Measurements from ENCODE around the gene ECE2.

The ECE2 gene

DNA sequence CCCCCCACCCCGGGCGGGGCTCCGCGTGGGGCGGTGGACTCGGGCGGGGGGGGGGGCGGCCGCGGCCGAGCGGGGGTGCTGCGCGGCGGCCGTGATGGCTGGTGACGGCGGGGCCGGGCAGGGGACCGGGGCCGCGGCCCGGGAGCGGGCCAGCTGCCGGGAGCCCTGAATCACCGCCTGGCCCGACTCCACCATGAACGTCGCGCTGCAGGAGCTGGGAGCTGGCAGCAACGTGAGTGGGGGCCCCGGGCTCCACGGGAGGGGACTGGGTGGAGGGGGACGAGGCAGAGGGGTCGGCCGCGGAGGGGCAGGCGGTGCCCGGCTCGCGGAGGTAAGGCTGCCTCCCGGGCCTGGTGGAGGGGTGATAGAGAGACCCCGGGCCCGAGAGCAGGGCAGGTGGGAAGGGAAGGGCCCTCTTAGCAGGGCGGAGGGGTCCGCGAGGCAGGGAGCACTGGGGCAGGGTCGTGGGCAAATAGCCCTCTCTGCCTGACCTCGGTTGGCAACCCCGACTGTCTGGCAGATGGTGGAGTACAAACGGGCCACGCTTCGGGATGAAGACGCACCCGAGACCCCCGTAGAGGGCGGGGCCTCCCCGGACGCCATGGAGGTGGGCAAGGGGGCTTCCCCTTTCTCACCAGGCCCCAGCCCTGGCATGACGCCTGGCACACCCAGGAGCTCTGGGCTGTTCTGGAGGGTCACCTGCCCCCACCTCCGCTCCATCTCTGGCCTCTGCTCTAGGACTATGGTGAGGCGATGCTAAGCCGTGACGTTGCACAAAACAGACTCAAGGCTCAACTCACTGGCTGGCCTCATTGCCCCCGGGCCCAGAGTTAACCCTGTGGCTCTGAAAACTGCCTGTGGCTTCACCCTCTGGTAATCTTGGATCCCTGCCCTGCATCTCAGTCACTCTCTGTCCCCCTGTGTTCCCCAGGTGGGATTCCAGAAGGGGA lies at the start of gene ECE2:
ECE2 (plus strand) TSS at position 62 of the 950 bp plus-strand sequence; CDS start at position 194, 132 bp downstream.
- DNase-seq = no peak

GRCh38 chr3:184227481-184227935 lies 48.3 kb upstream of the ECE2 start:
- no peak for DNase-seq

GRCh38 chr3:184228376-184229137 lies 47.3 kb upstream of the ECE2 start:
- no peak for DNase-seq

DNA sequence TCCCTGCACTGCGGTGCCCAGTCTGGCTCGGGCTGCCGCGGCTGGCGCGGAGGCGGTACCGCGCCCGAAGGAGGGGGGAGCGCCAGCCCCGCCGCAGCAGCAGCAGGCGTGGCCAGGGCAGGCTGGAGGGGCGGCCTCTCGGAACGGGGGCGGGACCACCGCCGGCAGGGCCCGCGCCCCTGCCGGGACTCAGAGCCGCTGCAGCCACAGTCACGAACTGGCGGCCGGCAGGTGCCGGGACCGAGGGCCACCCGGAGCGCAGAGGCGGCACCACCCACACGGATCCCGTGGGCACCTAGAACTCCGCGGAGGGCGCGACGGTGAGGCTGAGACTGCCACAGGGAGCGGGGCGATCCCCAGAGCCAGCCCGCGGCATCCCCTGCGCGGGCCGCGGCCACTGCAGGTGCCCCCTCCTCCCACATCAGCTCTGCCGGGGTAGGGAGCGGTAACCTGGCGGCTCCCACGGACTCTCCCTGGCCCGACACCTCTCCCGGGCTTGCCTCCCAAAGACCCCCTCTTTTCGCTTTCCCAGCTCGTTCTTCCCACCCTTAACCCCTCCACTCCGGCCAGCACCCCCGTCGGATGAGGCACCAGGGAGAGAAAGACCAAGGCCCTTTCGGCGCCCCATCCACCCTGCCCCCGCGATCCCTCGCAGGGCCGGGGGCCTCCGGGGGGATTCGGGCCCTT lies 46.3 kb upstream of the ECE2 start, which contains the start of gene VWA5B2:
VWA5B2 (plus strand) TSS at position 192 of the 687 bp plus-strand sequence. CDS start 944 bp downstream, outside the sequence.
- DNase-seq = peak; percentile 68

- no peak for DNase-seq
Measured at GRCh38 chr3:184230081-184230602, 45.7 kb upstream of the ECE2 start.

- DNase-seq = peak; percentile 60
Measured at GRCh38 chr3:184230603-184231528, 45.0 kb upstream of the ECE2 start.

DNA sequence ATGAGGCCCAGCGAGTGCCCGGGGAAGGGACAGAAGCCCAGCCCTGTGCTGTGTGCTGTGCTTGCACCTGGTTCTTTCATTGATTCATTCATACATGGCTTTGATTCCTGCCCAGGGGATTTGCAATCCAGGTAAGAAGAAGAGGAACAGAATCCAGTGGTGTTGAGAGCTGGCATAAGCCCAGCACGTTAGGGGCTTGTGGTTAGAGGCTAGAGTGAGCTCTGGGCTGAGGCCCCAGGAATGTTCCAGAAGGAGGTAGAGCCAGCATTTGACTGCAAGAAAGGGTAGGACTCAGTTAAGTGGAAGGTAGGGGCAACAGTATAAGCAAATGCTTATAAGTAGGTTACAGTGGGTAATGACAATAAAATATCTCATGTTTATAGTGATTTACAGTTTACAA lies 44.2 kb upstream of the ECE2 start:
- peak; percentile 30 for DNase-seq

DNA sequence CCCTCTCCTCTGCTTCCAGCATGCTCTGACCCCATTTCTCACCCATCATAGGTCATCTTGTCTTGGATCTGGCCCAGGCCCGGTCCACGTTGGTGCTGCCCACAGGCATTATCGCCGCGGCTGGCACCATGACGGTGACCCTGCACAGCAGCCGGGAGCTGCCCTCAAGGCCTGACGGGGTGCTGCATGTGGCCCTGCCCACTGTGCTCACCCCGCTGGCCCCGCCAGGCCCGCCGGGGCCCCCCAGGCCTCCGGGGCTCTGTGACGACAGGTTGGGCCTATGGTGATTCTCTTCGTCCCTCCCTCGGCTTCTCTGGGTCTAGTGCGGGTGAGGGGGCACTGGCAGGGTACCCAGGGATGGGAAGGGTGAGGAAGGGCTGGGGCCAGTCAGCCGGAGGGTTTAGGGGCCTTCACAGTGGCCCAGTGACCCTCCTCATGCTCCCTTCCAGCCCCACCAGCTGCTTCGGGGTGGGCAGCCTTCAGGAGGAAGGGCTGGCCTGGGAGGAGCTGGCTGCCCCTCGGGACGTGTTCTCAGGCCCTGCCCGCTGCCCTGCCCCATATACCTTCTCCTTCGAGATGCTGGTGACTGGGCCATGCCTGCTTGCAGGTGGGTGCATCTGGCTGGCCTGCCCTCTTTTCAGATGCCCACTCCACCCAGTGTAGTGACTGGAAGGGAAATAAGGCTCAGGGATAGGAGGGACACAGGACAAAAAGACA lies 42.5 kb upstream of the ECE2 start:
- no peak for DNase-seq

- DNase-seq = no peak
Measured at GRCh38 chr3:184234224-184234623, 41.6 kb upstream of the ECE2 start.

DNA sequence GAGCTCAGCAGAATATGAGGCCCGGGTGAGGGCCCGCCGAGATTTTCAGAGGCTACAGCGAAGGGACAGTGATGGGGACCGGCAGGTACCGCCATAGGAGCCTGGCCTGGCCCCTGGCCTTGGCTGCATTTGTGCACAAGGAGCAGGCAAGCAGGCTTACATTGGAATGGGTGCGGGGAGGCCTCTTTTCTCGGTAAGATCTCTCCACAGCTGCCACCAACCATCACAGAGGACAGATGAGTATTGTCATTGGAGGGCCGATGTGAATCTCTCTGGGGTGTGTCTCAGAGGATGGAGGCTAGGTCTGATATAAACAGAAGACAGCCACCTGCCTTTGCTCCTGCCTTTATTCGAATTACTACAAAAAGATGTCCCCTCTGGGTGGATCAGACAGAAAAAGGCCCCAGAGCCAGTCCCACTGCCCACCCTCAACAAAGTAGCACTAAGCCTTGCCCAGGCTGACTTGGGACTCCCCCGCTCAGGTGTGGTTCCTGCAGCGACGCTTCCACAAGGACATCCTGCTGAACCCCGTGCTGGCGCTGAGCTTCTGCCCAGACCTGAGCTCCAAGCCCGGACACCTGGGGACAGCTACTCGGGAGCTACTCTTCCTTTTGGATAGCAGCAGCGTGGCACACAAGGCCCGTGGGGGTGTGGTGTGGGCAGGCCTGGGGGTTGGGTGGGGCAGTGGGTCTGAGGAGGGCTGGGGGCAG lies 41.0 kb upstream of the ECE2 start:
- DNase-seq = no peak

DNA sequence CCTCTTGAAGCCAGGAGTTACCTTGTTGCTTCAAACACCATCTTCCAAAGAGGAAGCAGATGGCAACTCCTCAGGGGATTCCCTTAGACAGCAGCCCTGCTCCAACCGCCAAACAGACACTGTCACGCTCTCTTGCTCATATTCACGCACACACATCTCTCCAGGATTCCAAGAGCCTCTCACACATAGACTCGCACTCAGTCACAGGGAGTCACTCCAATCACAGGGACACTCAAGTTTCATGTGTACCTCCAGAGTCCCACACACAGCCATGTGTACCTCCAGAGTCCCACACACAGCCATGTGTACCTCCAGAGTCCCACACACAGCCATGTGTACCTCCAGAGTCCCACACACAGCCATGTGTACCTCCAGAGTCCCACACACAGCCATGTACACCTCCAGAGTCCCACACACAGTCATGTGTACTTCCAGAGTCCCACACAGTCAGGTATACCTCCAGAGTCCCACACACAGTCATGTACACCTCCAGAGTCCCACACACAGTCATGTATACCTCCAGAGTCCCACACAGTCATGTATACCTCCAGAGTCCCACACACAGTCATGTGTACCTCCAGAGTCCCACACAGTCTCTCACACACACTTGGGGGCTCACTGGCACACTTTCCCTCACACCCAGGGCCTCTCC lies 40.3 kb upstream of the ECE2 start:
- DNase-seq = no peak

DNA sequence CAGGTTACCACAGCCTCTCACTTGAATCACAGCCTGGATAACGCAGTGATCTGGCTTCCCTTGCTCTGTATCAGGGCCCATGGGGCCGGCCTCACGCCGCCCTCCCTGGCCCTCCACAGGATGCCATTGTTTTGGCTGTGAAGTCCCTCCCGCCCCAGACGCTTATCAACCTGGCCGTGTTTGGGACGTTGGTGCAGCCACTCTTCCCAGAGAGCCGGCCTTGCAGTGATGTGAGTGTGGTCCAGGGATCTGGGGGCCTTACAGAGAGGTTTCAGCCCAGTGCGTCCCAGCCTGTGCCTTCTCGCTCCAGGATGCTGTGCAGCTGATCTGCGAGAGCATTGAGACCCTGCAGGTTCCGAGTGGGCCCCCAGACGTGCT lies 39.8 kb upstream of the ECE2 start:
- no peak for DNase-seq

DNA sequence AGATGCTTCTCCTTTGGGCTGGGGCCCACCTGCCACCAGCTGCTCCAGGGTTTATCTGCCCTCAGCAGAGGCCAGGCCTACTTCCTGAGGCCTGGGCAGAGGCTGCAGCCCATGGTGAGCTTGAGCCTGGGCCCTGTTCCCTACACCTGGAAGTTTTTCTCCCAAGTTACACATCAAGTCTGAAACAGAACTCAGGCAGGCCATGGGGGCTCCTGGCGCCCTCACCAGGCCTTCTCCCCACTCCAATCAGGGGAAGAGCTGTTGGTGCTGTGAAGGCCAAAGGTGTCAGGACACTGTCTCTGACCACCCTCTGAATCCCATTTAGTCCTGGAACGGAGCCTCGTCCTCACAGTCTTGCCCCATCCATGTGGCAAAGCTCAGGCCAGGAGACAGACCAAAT lies 39.2 kb upstream of the ECE2 start:
- DNase-seq = no peak

- DNase-seq = no peak
Measured at GRCh38 chr3:184237211-184237610, 38.6 kb upstream of the ECE2 start.

GRCh38 chr3:184237807-184238206 lies 38.0 kb upstream of the ECE2 start:
- DNase-seq = no peak

DNA sequence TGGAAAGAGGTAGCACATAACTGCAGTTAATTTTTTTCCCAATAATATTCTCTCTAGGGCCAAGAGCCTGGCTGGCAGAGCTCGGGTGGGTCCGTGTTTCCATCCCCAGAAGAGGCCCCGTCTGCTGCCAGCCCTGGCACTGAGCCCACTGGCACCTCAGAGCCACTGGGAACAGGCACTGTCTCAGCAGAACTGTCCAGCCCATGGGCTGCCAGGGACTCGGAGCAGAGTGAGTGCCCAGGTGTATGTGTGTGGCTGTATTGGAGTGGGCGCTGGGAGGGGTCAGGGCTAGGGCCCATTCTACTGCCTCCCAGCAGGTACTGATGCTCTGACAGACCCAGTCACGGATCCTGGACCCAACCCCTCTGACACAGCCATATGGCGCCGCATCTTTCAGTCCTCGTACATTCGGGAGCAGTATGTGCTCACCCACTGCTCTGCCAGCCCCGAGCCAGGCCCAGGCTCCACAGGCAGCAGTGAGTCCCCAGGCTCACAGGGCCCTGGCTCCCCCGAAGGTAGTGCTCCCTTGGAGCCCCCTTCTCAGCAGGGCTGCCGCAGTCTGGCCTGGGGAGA lies 37.5 kb upstream of the ECE2 start:
- DNase-seq = no peak

DNA sequence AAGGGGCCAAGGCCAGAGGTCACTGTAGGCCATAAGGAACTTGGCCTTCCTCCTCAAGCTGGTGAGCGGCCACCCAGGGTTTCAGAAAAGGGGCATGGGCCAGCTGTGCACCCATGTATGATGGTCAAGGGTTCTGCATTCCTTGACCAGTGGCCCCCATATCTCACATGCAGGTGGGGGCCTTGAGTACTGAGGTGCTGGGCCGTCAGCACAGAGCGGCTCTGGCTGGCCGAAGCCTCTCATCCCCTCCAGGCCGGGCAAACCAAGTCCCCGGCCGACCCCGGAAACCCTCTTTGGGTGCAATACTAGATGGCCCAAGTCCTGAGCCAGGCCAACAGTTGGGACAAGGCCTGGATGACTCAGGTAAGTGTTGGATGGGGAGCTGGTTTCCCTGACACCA lies 36.6 kb upstream of the ECE2 start:
- DNase-seq = no peak

DNA sequence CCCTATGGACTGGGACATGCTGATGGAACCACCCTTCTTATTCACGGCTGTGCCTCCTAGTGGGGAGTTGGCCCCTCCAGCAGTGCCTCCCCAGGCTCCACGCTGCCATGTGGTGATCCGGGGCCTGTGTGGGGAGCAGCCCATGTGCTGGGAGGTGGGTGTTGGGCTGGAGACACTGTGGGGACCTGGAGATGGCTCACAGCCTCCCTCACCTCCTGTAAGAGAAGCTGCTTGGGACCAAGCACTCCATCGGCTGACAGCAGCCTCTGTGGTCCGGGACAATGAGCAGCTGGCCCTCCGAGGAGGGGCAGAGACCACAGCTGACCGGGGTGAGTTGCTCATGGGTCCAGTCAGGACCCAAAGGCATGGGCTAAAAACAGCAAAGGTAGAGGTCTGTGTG lies 36.1 kb upstream of the ECE2 start:
- no peak for DNase-seq

- DNase-seq = no peak
Measured at GRCh38 chr3:184240384-184241140, 35.3 kb upstream of the ECE2 start.
